T-helper 1 cell treated with Interleukin-12 subunit alpha and Interleukin-12 subunit beta and Interleukin-4 antibody, amounts not matched to agents 30 μg/mL and 1 μg/mL, for 36 hours (primary cell): ENCODE data around the gene C19orf38.

Source experiments
- H3K27ac Mint-ChIP-seq: one replicate; pipeline ENCODE4 v1.8.0; 2021; ENCODE audit warnings: mild to moderate bottlenecking, mixed read lengths
- H3K27me3 Mint-ChIP-seq: one replicate; pipeline ENCODE4 v1.8.0; 2021; ENCODE audit warnings: low read depth, mixed read lengths
- H3K36me3 Mint-ChIP-seq: one replicate; pipeline ENCODE4 v1.8.0; 2021; ENCODE audit warnings: low read depth, mixed read lengths
- H3K4me1 Mint-ChIP-seq: one replicate; pipeline ENCODE4 v1.8.0; 2021; ENCODE audit warnings: low read depth, mixed read lengths
- H3K4me3 Mint-ChIP-seq: one replicate; pipeline ENCODE4 v1.8.0; 2021; ENCODE audit warnings: mild to moderate bottlenecking, moderate library complexity, mixed read lengths
- H3K9me3 Mint-ChIP-seq: one replicate; pipeline ENCODE4 v1.8.0; 2021; ENCODE audit warnings: mixed read lengths

C19orf38 gene

DNA sequence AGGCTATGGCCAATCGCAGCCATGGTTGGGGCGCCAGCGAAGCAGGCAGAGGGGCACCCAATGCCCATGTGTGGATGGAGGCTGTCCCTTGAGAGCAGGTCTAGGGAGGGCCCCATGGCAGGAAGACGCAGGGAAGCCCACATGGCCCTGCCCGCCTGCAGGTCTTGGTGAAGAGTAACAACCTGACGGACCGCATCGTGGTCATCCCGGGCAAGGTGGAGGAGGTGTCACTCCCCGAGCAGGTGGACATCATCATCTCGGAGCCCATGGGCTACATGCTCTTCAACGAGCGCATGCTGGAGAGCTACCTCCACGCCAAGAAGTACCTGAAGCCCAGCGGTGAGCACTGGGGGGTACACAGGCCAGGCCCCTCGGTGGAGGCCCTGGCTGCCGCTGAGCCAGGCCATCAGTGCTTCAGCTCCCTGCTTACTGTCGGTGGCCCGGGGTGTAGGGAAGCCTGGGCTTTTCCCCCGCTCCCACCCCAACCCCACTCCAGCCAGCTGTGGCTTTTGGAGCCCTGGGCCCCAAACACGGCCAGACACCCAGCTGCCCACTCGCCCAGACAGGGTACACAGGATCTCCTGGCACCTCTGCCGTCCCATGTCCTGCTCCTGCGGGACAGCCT lies 65.6 kb downstream of the C19orf38 start:
- H3K36me3 Mint-ChIP-seq: peaks cover 7% of the 10 kb centered on the region
- H3K4me1 Mint-ChIP-seq: no peaks in the 10 kb centered on the region
- H3K27me3 Mint-ChIP-seq: no peaks in the 10 kb centered on the region
- no peaks in the 10 kb centered on the region for H3K9me3 Mint-ChIP-seq
- no peak overlapping the region for H3K27ac Mint-ChIP-seq
- H3K4me3 Mint-ChIP-seq: no peak overlapping the region

DNA sequence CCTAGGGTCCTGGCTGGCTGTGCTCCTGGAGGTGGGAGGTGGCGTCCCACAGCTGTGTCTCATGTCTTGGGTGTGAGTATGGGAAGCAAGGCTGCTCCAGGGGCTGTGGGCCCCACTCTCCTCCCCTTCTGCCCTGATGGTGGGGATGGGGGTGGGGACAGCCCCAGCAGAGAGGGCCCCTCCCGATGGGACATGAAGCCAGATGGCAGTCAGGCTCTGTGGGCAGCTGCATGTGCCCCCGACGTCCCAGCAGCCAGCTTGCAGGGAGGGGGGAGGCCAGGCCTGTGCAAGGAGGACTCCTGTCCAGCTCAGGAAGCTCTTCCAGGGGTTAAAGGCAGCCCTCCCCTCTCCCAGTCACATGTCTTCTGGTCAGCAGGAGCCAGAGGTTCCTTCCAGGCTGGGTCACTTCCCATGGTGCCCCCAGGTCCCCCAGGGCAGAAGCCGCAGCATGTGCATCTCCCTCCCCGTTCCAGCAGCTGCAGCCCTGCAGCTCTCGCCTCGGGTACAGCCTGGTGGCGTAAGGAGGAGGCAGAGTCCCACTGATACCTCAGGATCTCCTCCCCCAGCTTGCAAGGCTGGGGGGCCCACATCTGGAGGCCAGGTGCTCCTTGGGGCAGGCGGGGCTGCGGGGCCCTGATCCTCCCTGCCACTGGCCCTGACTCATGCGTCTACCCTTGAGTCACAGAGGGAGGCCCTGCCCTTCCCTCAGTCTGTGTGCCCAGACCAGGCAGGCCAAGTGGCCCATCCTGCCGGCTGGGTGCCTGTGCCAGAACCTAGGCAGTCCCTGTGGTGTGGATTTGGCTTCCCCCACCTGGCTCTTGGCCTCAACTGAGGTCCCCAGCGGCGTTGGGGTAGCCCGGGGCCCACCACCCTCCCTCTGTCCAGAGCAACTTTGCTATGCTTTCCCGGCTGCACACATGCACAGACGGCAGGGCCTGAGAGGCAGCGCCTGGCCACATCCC lies 67.2 kb downstream of the C19orf38 start:
- Mint-ChIP-seq H3K27me3 (no peaks in the 10 kb centered on the region), H3K36me3 (peaks cover 6% of the 10 kb centered on the region), H3K27ac (no peak overlapping the region), H3K4me3 (no peak overlapping the region), H3K4me1 (no peaks in the 10 kb centered on the region), H3K9me3 (no peaks in the 10 kb centered on the region)

DNA sequence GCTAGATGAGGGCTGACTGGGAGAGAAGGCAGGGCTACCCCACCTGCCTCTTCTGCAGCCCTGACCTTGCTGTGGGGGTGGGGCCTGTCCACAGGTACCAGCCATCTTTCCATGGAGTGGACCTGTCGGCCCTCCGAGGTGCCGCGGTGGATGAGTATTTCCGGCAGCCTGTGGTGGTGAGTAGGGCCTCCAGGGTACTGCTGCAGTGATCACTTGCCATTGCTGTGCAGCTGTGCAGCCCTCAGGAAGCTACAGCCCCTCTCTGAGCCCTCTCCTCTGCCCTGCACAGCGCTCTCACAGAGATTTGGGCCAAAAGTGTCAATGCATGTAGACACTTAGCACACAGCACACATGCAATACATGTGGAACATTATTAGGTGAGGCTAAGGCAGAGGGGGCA lies 68.4 kb downstream of the C19orf38 start:
- H3K9me3 Mint-ChIP-seq: no peaks in the 10 kb centered on the region
- H3K4me1 Mint-ChIP-seq: no peaks in the 10 kb centered on the region
- peaks cover 8% of the 10 kb centered on the region for H3K36me3 Mint-ChIP-seq
- H3K27me3 Mint-ChIP-seq: no peaks in the 10 kb centered on the region
- H3K27ac Mint-ChIP-seq: no peak overlapping the region
- H3K4me3 Mint-ChIP-seq: no peak overlapping the region

- H3K4me3 Mint-ChIP-seq: no peak overlapping the region
- no peak overlapping the region for H3K27ac Mint-ChIP-seq
- no peaks in the 10 kb centered on the region for H3K27me3 Mint-ChIP-seq
- H3K9me3 Mint-ChIP-seq: no peaks in the 10 kb centered on the region
- peaks cover 5% of the 10 kb centered on the region for H3K36me3 Mint-ChIP-seq
- H3K4me1 Mint-ChIP-seq: no peaks in the 10 kb centered on the region
Measured at GRCh38 chr19:10918359-10918758, 70.1 kb downstream of the C19orf38 start.
